Tibial nerve (tissue), 4 donors: Measurements from ENCODE around the gene CIPC. TPM values are rescaled to one million over a fixed set of nuclear protein-coding genes. Genes with fewer than 3 reads are reported as not detected.

Source experiments
- DNase-seq, 2 donors: peaks; one replicate each; pipeline ENCODE4 v3.0.0-alpha.2; 2019; ENCODE audit warnings: low spot score in 2 of 2
- H3K27ac ChIP-seq, 4 donors: fragments of 200-600 bp; sonication (generic) in 3 of 4; one replicate each; pipeline ENCODE4 v1.5.1; 2017 to 2019; ENCODE audit warnings: mild to moderate bottlenecking in 1 of 4
- H3K27me3 ChIP-seq, 2 donors: fragments of 200-600 bp; sonication (generic) in 1 of 2; one replicate each; pipeline versions ENCODE4 v1.5.1 to v1.6.0; 2017 to 2019
- H3K36me3 ChIP-seq, 3 donors: fragments of 200-600 bp; sonication (generic); one replicate each; pipeline ENCODE4 v1.5.1; 2018 to 2019
- H3K4me1 ChIP-seq, 4 donors: fragments of 200-600 bp; sonication (generic) in 3 of 4; one replicate each; pipeline ENCODE4 v1.5.1; 2017 to 2019
- H3K4me3 ChIP-seq, 4 donors: fragments of 200-600 bp; sonication (generic) in 3 of 4; one replicate each; pipeline ENCODE4 v1.5.1; 2017 to 2019; ENCODE audit warnings: mild to moderate bottlenecking in 1 of 4, moderate library complexity in 1 of 4
- H3K9me3 ChIP-seq, 4 donors: fragments of 200-600 bp; sonication (generic) in 3 of 4; one replicate each; pipeline ENCODE4 v1.5.1; 2017 to 2019
- CTCF ChIP-seq, 5 experiments: fragments of 200-600 bp in 3 of 5; fragments of 450-650 bp in 2 of 5; sonication (generic) in 3 of 5; IDR thresholded peaks; one replicate each; pipeline ENCODE4 v1.5.1; 2016 to 2019; ENCODE audit warnings: antibody characterized with exemption in 5 of 5, mild to moderate bottlenecking in 3 of 5, moderate library complexity in 2 of 5
- EP300 ChIP-seq, 2 donors: sonication (generic); formaldehyde crosslinking; IDR thresholded peaks; one replicate each; pipeline ENCODE4 v1.6.1; 2017; ENCODE audit warnings: antibody characterized with exemption in 2 of 2, mild to moderate bottlenecking in 1 of 2
- POLR2A ChIP-seq, 2 donors: fragments of 450-650 bp; IDR thresholded peaks; one replicate each; pipeline ENCODE4 v1.6.1; 2017; ENCODE audit warnings: antibody characterized with exemption in 2 of 2, mild to moderate bottlenecking in 2 of 2, moderate library complexity in 2 of 2
- WGBS, 2 donors: methylation state at CpG; one replicate each; pipeline ENCODE4 v1.1.5; 2018; 5-methylcytosine and 5-hydroxymethylcytosine counted together
- total RNA-seq, 4 donors: library from RNA; depleted of rRNA; stranded (reverse); fragments of >200 nt; gene quantifications; one replicate each; pipeline ENCODE4 v1.1.0, GENCODE V29; 2016

Gene CIPC
- total RNA-seq, 4 donors from 2014 or later = 38.1 to 76.7 (median 41.5) TPM

- no peak overlapping the region for H3K4me3 ChIP-seq
- DNase-seq = no peak
Observed at GRCh38 chr14:77082356-77082755, 15.7 kb upstream of the CIPC start.

GRCh38 chr14:77083082-77083481 lies 15.0 kb upstream of the CIPC start:
- no peak for TF ChIP-seq CTCF (IDR thresholded peaks at IDR 0.05)
- TF ChIP-seq POLR2A (IDR thresholded peaks at IDR 0.05) = no peak
- no peak for TF ChIP-seq EP300 (IDR thresholded peaks at IDR 0.05)
- Histone ChIP-seq H3K4me1 (peaks cover 0 to 1% (median 0%) of the 10 kb centered on the region in 4 donors), H3K27me3 (no peaks in the 10 kb centered on the region), H3K9me3 (peaks cover 0 to 7% (median 0%) of the 10 kb centered on the region in 4 donors), H3K27ac (no peak overlapping the region), H3K36me3 (no peaks in the 10 kb centered on the region), H3K4me3 (no peak overlapping the region)
- DNase-seq = no peak
- 33 to 35% methylated on average over 3 of the region's 3 CpGs for WGBS, 2 donors

More at GRCh38 chr14:77082356-77082755, 15.7 kb upstream of the CIPC start:
- peaks cover 0 to 7% (median 0%) of the 10 kb centered on the region in 4 donors for H3K9me3 ChIP-seq
- H3K27me3 ChIP-seq = no peaks in the 10 kb centered on the region
- H3K36me3 ChIP-seq = no peaks in the 10 kb centered on the region
- H3K4me1 ChIP-seq = peaks cover 0 to 8% (median 3%) of the 10 kb centered on the region in 4 donors
- no peak overlapping the region for H3K27ac ChIP-seq
- TF ChIP-seq CTCF (IDR thresholded peaks at IDR 0.05) (no peak), POLR2A (IDR thresholded peaks at IDR 0.05) (no peak), EP300 (IDR thresholded peaks at IDR 0.05) (no peak)
- WGBS, 2 donors = 88% methylated on average over 3 of the region's 3 CpGs

GRCh38 chr14:77084985-77085384 lies 13.1 kb upstream of the CIPC start:
- no peak for DNase-seq
- H3K27ac ChIP-seq = peak overlapping the region in 1 of 4 donors; percentile 17
- 46 to 48% methylated on average over 5 of the region's 5 CpGs for WGBS, 2 donors

GRCh38 chr14:77085538-77085937 lies 12.5 kb upstream of the CIPC start:
- no peaks in the 10 kb centered on the region for H3K27me3 ChIP-seq
- no peak overlapping the region for H3K27ac ChIP-seq
- H3K4me3 ChIP-seq = no peak overlapping the region
- H3K36me3 ChIP-seq = no peaks in the 10 kb centered on the region
- peaks cover 0 to under 1% (median 0%) of the 10 kb centered on the region in 4 donors for H3K9me3 ChIP-seq
- TF ChIP-seq CTCF (IDR thresholded peaks at IDR 0.05) = no peak
- DNase-seq = no peak
- 60% methylated on average over 4 of the region's 4 CpGs for WGBS, 2 donors
- no peaks in the 10 kb centered on the region for H3K4me1 ChIP-seq

More at GRCh38 chr14:77084985-77085384, 13.1 kb upstream of the CIPC start:
- Histone ChIP-seq H3K4me1 (no peaks in the 10 kb centered on the region), H3K9me3 (peaks cover 0 to 6% (median 0%) of the 10 kb centered on the region in 4 donors), H3K4me3 (no peak overlapping the region), H3K36me3 (no peaks in the 10 kb centered on the region), H3K27me3 (no peaks in the 10 kb centered on the region)
- TF ChIP-seq CTCF (IDR thresholded peaks at IDR 0.05) (no peak), POLR2A (IDR thresholded peaks at IDR 0.05) (no peak), EP300 (IDR thresholded peaks at IDR 0.05) (no peak)

- H3K4me3 ChIP-seq = no peak overlapping the region
- no peaks in the 10 kb centered on the region for H3K36me3 ChIP-seq
- 94 to 96% methylated on average over 3 of the region's 3 CpGs for WGBS, 2 donors
- H3K9me3 ChIP-seq = peaks cover 0 to 5% (median 0%) of the 10 kb centered on the region in 4 donors
- TF ChIP-seq EP300 (IDR thresholded peaks at IDR 0.05) (no peak), CTCF (IDR thresholded peaks at IDR 0.05) (no peak), POLR2A (IDR thresholded peaks at IDR 0.05) (no peak)
- H3K4me1 ChIP-seq = no peaks in the 10 kb centered on the region
- DNase-seq = no peak
- no peaks in the 10 kb centered on the region for H3K27me3 ChIP-seq
- no peak overlapping the region for H3K27ac ChIP-seq
Observed at GRCh38 chr14:77086017-77086727, 11.9 kb upstream of the CIPC start.
